Neuron (in vitro differentiated cells): ENCODE measurements around the gene ANKRD11.
A peak's percentile ranks its signal among the peaks of the same experiment; 100 is the strongest.

Experiments
- H2AFZ ChIP-seq: one replicate; pipeline ENCODE4 v1.6.1; 2013; ENCODE audit warnings: low read depth, mild to moderate bottlenecking, inconsistent platforms, low read length, moderate library complexity
- H3K27me3 ChIP-seq: one replicate; pipeline ENCODE4 v1.6.1; 2013; ENCODE audit warnings: low read length; ENCODE audit not compliant: insufficient read depth
- H3K36me3 ChIP-seq: one replicate; pipeline ENCODE4 v1.6.1; 2013; ENCODE audit warnings: low read length; ENCODE audit not compliant: insufficient read depth
- H3K4me1 ChIP-seq: one replicate; pipeline ENCODE4 v1.6.1; 2013; ENCODE audit warnings: low read length; ENCODE audit not compliant: insufficient read depth
- H3K4me3 ChIP-seq: 2 replicates; pipeline ENCODE4 v1.5.1; 2013; ENCODE audit warnings: mild to moderate bottlenecking, low read length, moderate library complexity
- H3K9me3 ChIP-seq: one replicate; pipeline ENCODE4 v1.6.1; 2013; ENCODE audit warnings: low read length

ANKRD11 gene

GRCh38 chr16:89502081-89502843 is 11.9 kb upstream of the ANKRD11 start:
- Histone ChIP-seq H3K4me3 (no peak overlapping the region), H3K27me3 (no peaks in the 10 kb centered on the region), H3K36me3 (peaks cover 5% of the 10 kb centered on the region), H3K9me3 (no peaks in the 10 kb centered on the region), H3K4me1 (peaks cover 13% of the 10 kb centered on the region), H2AFZ (no peak overlapping the region)

GRCh38 chr16:89499767-89500166 is 9.4 kb upstream of the ANKRD11 start:
- Histone ChIP-seq H2AFZ (no peak overlapping the region), H3K36me3 (peaks cover 5% of the 10 kb centered on the region), H3K4me1 (peaks cover 11% of the 10 kb centered on the region), H3K27me3 (no peaks in the 10 kb centered on the region), H3K9me3 (no peaks in the 10 kb centered on the region), H3K4me3 (no peak overlapping the region)

- no peaks in the 10 kb centered on the region for H3K9me3 ChIP-seq
- no peak overlapping the region for H2AFZ ChIP-seq
- H3K4me3 ChIP-seq, result no peak overlapping the region
- H3K4me1 ChIP-seq, result peaks cover 18% of the 10 kb centered on the region
- no peaks in the 10 kb centered on the region for H3K27me3 ChIP-seq
- peaks cover 5% of the 10 kb centered on the region for H3K36me3 ChIP-seq
These were observed 8.5 kb upstream of the ANKRD11 start for GRCh38 chr16:89498839-89499238.

GRCh38 chr16:89495121-89495520 is 4.8 kb upstream of the ANKRD11 start:
- peaks cover 38% of the 10 kb centered on the region for H3K4me1 ChIP-seq
- H3K27me3 ChIP-seq, result no peaks in the 10 kb centered on the region
- no peak overlapping the region for H3K4me3 ChIP-seq

GRCh38 chr16:89493776-89494175 is 3.4 kb upstream of the ANKRD11 start:
- Histone ChIP-seq H3K36me3 (peaks cover 2% of the 10 kb centered on the region), H3K4me1 (peaks cover 40% of the 10 kb centered on the region), H3K4me3 (no peak overlapping the region), H2AFZ (no peak overlapping the region), H3K27me3 (no peaks in the 10 kb centered on the region), H3K9me3 (no peaks in the 10 kb centered on the region)

More at GRCh38 chr16:89495121-89495520, 4.8 kb upstream of the ANKRD11 start:
- H2AFZ ChIP-seq, result no peak overlapping the region
- H3K36me3 ChIP-seq, result peaks cover 5% of the 10 kb centered on the region
- H3K9me3 ChIP-seq, result no peaks in the 10 kb centered on the region

- no peak overlapping the region for H2AFZ ChIP-seq
- peaks cover 51% of the 10 kb centered on the region for H3K4me1 ChIP-seq
- no peaks in the 10 kb centered on the region for H3K9me3 ChIP-seq
- no peaks in the 10 kb centered on the region for H3K36me3 ChIP-seq
- no peaks in the 10 kb centered on the region for H3K27me3 ChIP-seq
- peak overlapping the region; percentile 84 for H3K4me3 ChIP-seq
These were observed 1.8 kb upstream of the ANKRD11 start for GRCh38 chr16:89491974-89492687.

GRCh38 chr16:89491238-89491869 is 993 bp upstream of the ANKRD11 start:
- H2AFZ ChIP-seq, result peak overlapping the region; percentile 42
- H3K4me3 ChIP-seq, result peak overlapping the region; percentile 84
- H3K27me3 ChIP-seq, result no peaks in the 10 kb centered on the region
- H3K36me3 ChIP-seq, result peaks cover 2% of the 10 kb centered on the region
- no peaks in the 10 kb centered on the region for H3K9me3 ChIP-seq
- H3K4me1 ChIP-seq, result peaks cover 52% of the 10 kb centered on the region

- H3K4me1 ChIP-seq, result peaks cover 57% of the 10 kb centered on the region
These were observed 393 bp downstream of the ANKRD11 start for GRCh38 chr16:89489898-89490438.

GRCh38 chr16:89489040-89489897 is 1.1 kb downstream of the ANKRD11 start:
- Histone ChIP-seq H3K36me3 (peaks cover 2% of the 10 kb centered on the region), H3K9me3 (no peaks in the 10 kb centered on the region), H3K27me3 (no peaks in the 10 kb centered on the region), H3K4me3 (peak overlapping the region; percentile 91), H2AFZ (no peak overlapping the region), H3K4me1 (peaks cover 57% of the 10 kb centered on the region)

More at GRCh38 chr16:89489898-89490438, 393 bp downstream of the ANKRD11 start:
- H3K36me3 ChIP-seq, result peaks cover 2% of the 10 kb centered on the region
- H3K9me3 ChIP-seq, result no peaks in the 10 kb centered on the region
- H2AFZ ChIP-seq, result no peak overlapping the region
- H3K4me3 ChIP-seq, result peak overlapping the region; percentile 91
- no peaks in the 10 kb centered on the region for H3K27me3 ChIP-seq

GRCh38 chr16:89485701-89486246 is 4.6 kb downstream of the ANKRD11 start:
- no peaks in the 10 kb centered on the region for H3K27me3 ChIP-seq
- H3K36me3 ChIP-seq, result peaks cover 2% of the 10 kb centered on the region
- peaks cover 47% of the 10 kb centered on the region for H3K4me1 ChIP-seq
- no peak overlapping the region for H3K4me3 ChIP-seq
- H2AFZ ChIP-seq, result no peak overlapping the region
- H3K9me3 ChIP-seq, result no peaks in the 10 kb centered on the region

- H3K9me3 ChIP-seq, result no peaks in the 10 kb centered on the region
- H3K27me3 ChIP-seq, result no peaks in the 10 kb centered on the region
- peaks cover 47% of the 10 kb centered on the region for H3K4me1 ChIP-seq
- H3K4me3 ChIP-seq, result no peak overlapping the region
- no peak overlapping the region for H2AFZ ChIP-seq
- H3K36me3 ChIP-seq, result peaks cover 2% of the 10 kb centered on the region
These were observed 5.3 kb downstream of the ANKRD11 start for GRCh38 chr16:89484923-89485679.
